Fibroblast of lung (primary cell): ENCODE measurements around the gene RBFOX1. TPM values are rescaled to one million over a fixed set of nuclear protein-coding genes. Genes with fewer than 3 reads are reported as not detected.

Source experiments
- DNase-seq, 2 donors: peaks; one replicate each; pipeline versions ENCODE4 v3.0.0 to v3.0.0-alpha.2; 2010; ENCODE audit warnings: low read depth in 2 of 2
- H2AFZ ChIP-seq: 2 replicates; pipeline ENCODE4 v1.5.1; 2012; ENCODE audit warnings: low read length, control low read depth, inconsistent platforms
- H3K27ac ChIP-seq: 2 replicates; pipeline ENCODE4 v1.5.1; 2011; ENCODE audit warnings: low read length, control low read depth; ENCODE audit not compliant: insufficient read depth
- H3K27me3 ChIP-seq: 2 replicates; pipeline ENCODE4 v1.5.1; 2011; ENCODE audit warnings: mild to moderate bottlenecking, low read length; ENCODE audit not compliant: control insufficient read depth, insufficient read depth
- H3K36me3 ChIP-seq: 2 replicates; pipeline ENCODE4 v1.5.1; 2011; ENCODE audit warnings: low read length; ENCODE audit not compliant: control insufficient read depth, insufficient read depth
- H3K4me1 ChIP-seq: 2 replicates; pipeline ENCODE4 v1.5.1; 2011; ENCODE audit warnings: low read length; ENCODE audit not compliant: control insufficient read depth, insufficient read depth; ENCODE audit errors: extremely low read depth
- H3K4me2 ChIP-seq: 2 replicates; pipeline ENCODE4 v1.5.1; 2011; ENCODE audit warnings: low read length, control low read depth; ENCODE audit not compliant: insufficient read depth; ENCODE audit errors: extremely low read depth
- H3K4me3 ChIP-seq, 4 experiments: fragments of 200-600 bp in 1 of 4; sonication (generic) in 1 of 4; replicated peaks in 1 of 4; 2 replicates each; pipeline ENCODE4 v1.5.1; 2011 to 2016; ENCODE audit warnings: low read length in 4 of 4, low read depth in 3 of 4, mild to moderate bottlenecking in 3 of 4, control low read depth in 2 of 4, inconsistent platforms in 1 of 4, mixed read lengths in 1 of 4; ENCODE audit not compliant: insufficient read depth in 1 of 4; ENCODE audit errors: control extremely low read depth in 1 of 4
- H3K79me2 ChIP-seq: 2 replicates; pipeline ENCODE4 v1.5.1; 2012; ENCODE audit warnings: mild to moderate bottlenecking, low read length, inconsistent platforms; ENCODE audit not compliant: control insufficient read depth, insufficient read depth
- H3K9ac ChIP-seq: 2 replicates; pipeline ENCODE4 v1.5.1; 2011; ENCODE audit warnings: mild to moderate bottlenecking, low read length, control low read depth; ENCODE audit not compliant: insufficient read depth
- H3K9me3 ChIP-seq: 2 replicates; pipeline ENCODE4 v1.5.1; 2012; ENCODE audit warnings: low read depth, low read length; ENCODE audit not compliant: control insufficient read depth, insufficient read depth
- H4K20me1 ChIP-seq: 2 replicates; pipeline ENCODE4 v1.5.1; 2011; ENCODE audit warnings: low read length; ENCODE audit not compliant: control insufficient read depth, insufficient read depth; ENCODE audit errors: extremely low read depth
- CTCF ChIP-seq, 2 donors: IDR thresholded peaks in 1 of 2; conservative IDR thresholded peaks in 1 of 2; 1 replicate in 1 of 2; 2 replicates in 1 of 2; pipeline ENCODE4 v1.5.1; 2011 to 2012; ENCODE audit warnings: low read length in 2 of 2, control low read depth in 1 of 2, inconsistent platforms in 1 of 2, low read depth in 1 of 2, mild to moderate bottlenecking in 1 of 2
- EZH2 ChIP-seq: IDR thresholded peaks from 2 replicates; pipeline ENCODE4 v1.5.1; 2012; ENCODE audit warnings: low read length, control low read depth, mild to moderate bottlenecking; ENCODE audit errors: missing control alignments
- polyA plus RNA-seq, 2 donors: library from polyadenylated mRNA; depleted of rRNA in 1 of 2; stranded (reverse) in 1 of 2; unstranded in 1 of 2; fragments of >200 nt; gene quantifications; 2 replicates each; pipeline ENCODE4 v1.2.1, GENCODE V29; 2011 to 2012; ENCODE audit warnings: missing spikeins in 1 of 2
- total RNA-seq: library from RNA; depleted of rRNA; stranded (reverse); fragments of >200 nt; gene quantifications from 2 replicates; pipeline ENCODE4 v1.2.1, GENCODE V29; 2014

RBFOX1 gene
- total and polyA plus RNA-seq, 2 donors (not counting 1 experiment from before 2014, with no cell fraction given), result not detected

GRCh38 chr16:7339700-7340099, 7.1 kb downstream of the RBFOX1 start:
- Histone ChIP-seq H3K4me1 (no peaks in the 10 kb centered on the region), H3K27me3 (no peaks in the 10 kb centered on the region), H3K27ac (no peak overlapping the region), H3K4me3 (no peak overlapping the region), H3K9me3 (no peaks in the 10 kb centered on the region), H3K36me3 (no peaks in the 10 kb centered on the region), H3K4me2 (no peak overlapping the region), H4K20me1 (no peaks in the 10 kb centered on the region), H3K9ac (no peak overlapping the region), H3K79me2 (no peaks in the 10 kb centered on the region), H2AFZ (no peak overlapping the region)
- no peak for TF ChIP-seq EZH2
- no peak for TF ChIP-seq CTCF (conservative IDR thresholded peaks at IDR 0.05 in 1 of 2, IDR thresholded peaks at IDR 0.05 in 1 of 2; ENCODE audit: low read depth in 1 of 2, low read length in 2 of 2)
- DNase-seq, result no peak

- H4K20me1 ChIP-seq, result no peaks in the 10 kb centered on the region
- no peak overlapping the region for H3K9ac ChIP-seq
- no peaks in the 10 kb centered on the region for H3K27me3 ChIP-seq
- H3K4me1 ChIP-seq, result no peaks in the 10 kb centered on the region
- H3K9me3 ChIP-seq, result no peaks in the 10 kb centered on the region
- no peak overlapping the region for H2AFZ ChIP-seq
- no peaks in the 10 kb centered on the region for H3K36me3 ChIP-seq
- H3K4me2 ChIP-seq, result no peak overlapping the region
- DNase-seq, result no peak
- no peak overlapping the region for H3K4me3 ChIP-seq
- H3K27ac ChIP-seq, result no peak overlapping the region
- no peaks in the 10 kb centered on the region for H3K79me2 ChIP-seq
- no peak for TF ChIP-seq EZH2
- TF ChIP-seq CTCF (conservative IDR thresholded peaks at IDR 0.05 in 1 of 2, IDR thresholded peaks at IDR 0.05 in 1 of 2; ENCODE audit: low read depth in 1 of 2, low read length in 2 of 2), result no peak
These were observed 8.3 kb downstream of the RBFOX1 start for GRCh38 chr16:7340938-7341337.

DNA sequence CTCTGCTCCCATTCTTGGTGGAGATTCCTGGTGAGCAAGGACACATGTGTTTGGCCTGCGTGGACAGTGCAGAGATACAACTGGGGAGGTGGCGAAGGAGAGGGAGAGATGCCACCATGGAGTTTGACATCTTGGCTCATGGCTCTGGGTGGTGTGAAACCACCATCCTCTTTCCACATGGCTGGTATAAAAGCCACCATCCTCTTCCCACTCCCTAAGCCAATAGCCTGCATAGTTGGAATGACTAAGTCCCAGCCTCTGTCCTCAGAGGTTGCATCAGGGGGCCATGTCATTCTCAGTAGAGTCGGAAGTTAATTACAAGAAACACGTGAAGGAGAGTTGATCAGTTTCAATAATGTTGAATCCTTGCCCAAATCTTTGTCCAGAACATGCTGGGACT, 10.0 kb downstream of the RBFOX1 start:
- no peak overlapping the region for H3K27ac ChIP-seq
- no peak for DNase-seq
- H3K27me3 ChIP-seq, result no peaks in the 10 kb centered on the region
- no peaks in the 10 kb centered on the region for H3K36me3 ChIP-seq
- H3K9ac ChIP-seq, result no peak overlapping the region
- no peak overlapping the region for H3K4me2 ChIP-seq
- H3K4me3 ChIP-seq, result no peak overlapping the region
- no peaks in the 10 kb centered on the region for H3K4me1 ChIP-seq
- H3K9me3 ChIP-seq, result no peaks in the 10 kb centered on the region
- no peak for TF ChIP-seq CTCF (conservative IDR thresholded peaks at IDR 0.05 in 1 of 2, IDR thresholded peaks at IDR 0.05 in 1 of 2; ENCODE audit: low read depth in 1 of 2, low read length in 2 of 2)
- TF ChIP-seq EZH2, result no peak
- H2AFZ ChIP-seq, result no peak overlapping the region
- H4K20me1 ChIP-seq, result no peaks in the 10 kb centered on the region
- H3K79me2 ChIP-seq, result no peaks in the 10 kb centered on the region
